ENCODE measurements around the gene PILRA. TPM values are rescaled to one million over a fixed set of nuclear protein-coding genes. Genes with fewer than 3 reads are reported as not detected.

PILRA gene
- total RNA-seq, 1 experiment from 2014 or later: 0.28 TPM

Other genes starting within 250 kb of the PILRA start
- 1.1 and 3.5 TPM in 2 replicates for gene MBLAC1, start 246.5 kb upstream of the PILRA start, total RNA-seq (2014; rRNA removed; shearing (Covaris generic))
- gene LAMTOR4, start 224.6 kb upstream of the PILRA start, total RNA-seq (2014; rRNA removed; shearing (Covaris generic)): 143 and 165 TPM in 2 replicates
- gene TRAPPC14, start 214.8 kb upstream of the PILRA start, total RNA-seq (2014; rRNA removed; shearing (Covaris generic)): 13.6 and 14.8 TPM in 2 replicates
- 0.73 and 3.1 TPM in 2 replicates for gene GAL3ST4, start 204.9 kb upstream of the PILRA start, total RNA-seq (2014; rRNA removed; shearing (Covaris generic))
- gene GPC2, start 196.1 kb upstream of the PILRA start, total RNA-seq (2014; rRNA removed; shearing (Covaris generic)): 39.1 and 65.8 TPM in 2 replicates
- 2.4 and 10.3 TPM in 2 replicates for gene STAG3, start 195.6 kb upstream of the PILRA start, total RNA-seq (2014; rRNA removed; shearing (Covaris generic))
- 0.11 TPM in 1 of 2 replicates, not detected in the other for gene PVRIG, start 153.5 kb upstream of the PILRA start, total RNA-seq (2014; rRNA removed; shearing (Covaris generic))
- gene SPDYE3, start 65.8 kb upstream of the PILRA start, total RNA-seq (2014; rRNA removed; shearing (Covaris generic)): not detected in 2 replicates
- 18.6 and 25.6 TPM in 2 replicates for gene PILRB, start 15.4 kb upstream of the PILRA start, total RNA-seq (2014; rRNA removed; shearing (Covaris generic))
- gene ZCWPW1, start 55.2 kb downstream of the PILRA start, total RNA-seq (2014; rRNA removed; shearing (Covaris generic)): 0.87 and 1.6 TPM in 2 replicates
- gene MEPCE, start 56.3 kb downstream of the PILRA start, total RNA-seq (2014; rRNA removed; shearing (Covaris generic)): 47.1 and 50.5 TPM in 2 replicates
- gene PPP1R35, start 63.0 kb downstream of the PILRA start, total RNA-seq (2014; rRNA removed; shearing (Covaris generic)): 96.6 and 97.8 TPM in 2 replicates
- gene SPACDR, start 90.8 kb downstream of the PILRA start, total RNA-seq (2014; rRNA removed; shearing (Covaris generic)): 0.11 and 1.1 TPM in 2 replicates
- 31.5 and 35.8 TPM in 2 replicates for gene TSC22D4, start 105.7 kb downstream of the PILRA start, total RNA-seq (2014; rRNA removed; shearing (Covaris generic))
- gene NYAP1, start 110.4 kb downstream of the PILRA start, total RNA-seq (2014; rRNA removed; shearing (Covaris generic)): 4.0 and 5.5 TPM in 2 replicates
- 4.9 and 5.6 TPM in 2 replicates for gene AGFG2, start 165.7 kb downstream of the PILRA start, total RNA-seq (2014; rRNA removed; shearing (Covaris generic))
- gene SAP25, start 200.4 kb downstream of the PILRA start, total RNA-seq (2014; rRNA removed; shearing (Covaris generic)): 1.3 and 2.4 TPM in 2 replicates
- 24.2 and 25.1 TPM in 2 replicates for gene LRCH4, start 212.6 kb downstream of the PILRA start, total RNA-seq (2014; rRNA removed; shearing (Covaris generic))
- gene FBXO24, start 212.8 kb downstream of the PILRA start, total RNA-seq (2014; rRNA removed; shearing (Covaris generic)): 0.94 and 1.7 TPM in 2 replicates
- gene PCOLCE, start 228.9 kb downstream of the PILRA start, total RNA-seq (2014; rRNA removed; shearing (Covaris generic)): 22.5 and 24.1 TPM in 2 replicates
- 18.6 and 21.8 TPM in 2 replicates for gene MOSPD3, start 239.1 kb downstream of the PILRA start, total RNA-seq (2014; rRNA removed; shearing (Covaris generic))